SK-MEL-5 (cell line): ENCODE data around the gene AP2A2. TPM values are rescaled to one million over a fixed set of nuclear protein-coding genes. Genes with fewer than 3 reads are reported as not detected.

Experiments used
- DNase-seq: peaks from one replicate; pipeline ENCODE4 v3.0.0-alpha.2; 2016; ENCODE audit warnings: low read depth, low spot score
- in situ Hi-C: cut with HindIII; loops from 2 replicates; pipeline ENCODE4 v1.10.0; 2016; ENCODE audit warnings: low sequenced_read_pairs, high pct_unique_total_duplicates, low pct_unique_long_range_greater_than_20kb
- small RNA-seq, 2 experiments: library from RNA; depleted of rRNA; stranded (forward); fragments of <200 nt; gene quantifications; one replicate each; pipeline ENCODE3, GENCODE V24; 2014
- total RNA-seq: library from RNA; depleted of rRNA; stranded (reverse); fragments of >200 nt; shearing (Covaris generic); gene quantifications from 2 replicates; pipeline ENCODE4 v1.2.3, GENCODE V29; 2014; rRNA removed

AP2A2 gene
- total RNA-seq, 1 experiment from 2014 or later, result 14.6 TPM

DNA sequence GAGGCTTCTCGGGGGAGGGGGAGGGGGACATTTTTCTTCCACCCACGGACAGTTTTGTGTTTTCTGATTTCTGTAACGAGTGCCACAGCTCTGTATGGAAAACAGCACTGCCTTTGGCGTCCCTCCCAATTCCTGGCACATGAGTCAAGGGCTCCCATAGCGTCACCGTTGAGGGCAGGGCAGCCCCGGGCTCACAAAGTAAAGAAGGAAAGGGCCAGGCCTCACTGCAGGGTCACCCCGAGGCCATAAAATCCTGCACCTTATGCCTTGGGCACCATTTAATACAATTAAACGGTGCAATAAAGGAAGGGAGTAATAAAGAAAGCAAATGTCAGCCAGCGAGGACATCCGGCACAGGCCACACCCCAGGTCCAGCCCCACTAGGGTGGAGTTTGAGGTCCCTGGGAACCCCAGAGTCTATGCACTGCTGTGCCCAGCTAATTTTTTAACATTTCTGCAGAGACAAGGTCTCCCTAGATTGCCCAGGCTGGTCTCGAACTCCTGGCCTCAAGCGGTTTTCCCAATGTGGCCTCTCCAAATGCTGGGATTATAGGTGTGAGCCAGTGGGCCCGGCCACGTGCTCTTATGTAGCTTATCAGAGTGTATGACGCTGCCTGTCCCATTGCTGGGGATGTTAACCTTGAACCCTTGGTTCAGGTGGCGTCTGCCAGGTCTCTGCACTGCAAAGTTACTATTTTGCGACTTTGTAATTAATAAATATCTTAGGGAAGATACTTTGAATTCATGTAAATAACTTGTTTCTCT, 135.4 kb downstream of the AP2A2 start:
- in situ Hi-C loops, result no loop called here
- DNase-seq, result no peak

Small RNA genes lying within 50 kb of the gene (small RNA-seq; reads per million reads assigned to genes)
- 0 reads per million in 2 experiments for gene RNU6-1025P

Other genes starting within 250 kb of the AP2A2 start
- gene DEAF1, start 230.6 kb upstream of the AP2A2 start, total RNA-seq, result 26.1 and 33.8 TPM in 2 replicates
- gene TMEM80, start 230.1 kb upstream of the AP2A2 start, total RNA-seq, result 6.5 and 10.8 TPM in 2 replicates
- 0.61 and 3.0 TPM in 2 replicates for gene EPS8L2, start 219.6 kb upstream of the AP2A2 start, total RNA-seq
- 206 and 219 TPM in 2 replicates for gene TALDO1, start 178.4 kb upstream of the AP2A2 start, total RNA-seq
- gene GATD1, start 148.4 kb upstream of the AP2A2 start, total RNA-seq, result 22.8 and 23.0 TPM in 2 replicates
- 0.53 TPM in 1 of 2 replicates, not detected in the other for gene CEND1, start 135.8 kb upstream of the AP2A2 start, total RNA-seq
- gene SLC25A22, start 127.6 kb upstream of the AP2A2 start, total RNA-seq, result 16.2 and 16.3 TPM in 2 replicates
- 4.2 and 6.1 TPM in 2 replicates for gene PIDD1, start 120.6 kb upstream of the AP2A2 start, total RNA-seq
- 1,043 and 1,055 TPM in 2 replicates for gene RPLP2, start 115.9 kb upstream of the AP2A2 start, total RNA-seq
- gene PNPLA2, start 107.0 kb upstream of the AP2A2 start, total RNA-seq, result 6.3 and 7.9 TPM in 2 replicates
- not detected in 2 replicates for gene CRACR2B, start 98.0 kb upstream of the AP2A2 start, total RNA-seq
- gene CD151, start 92.9 kb upstream of the AP2A2 start, total RNA-seq, result 228 and 233 TPM in 2 replicates
- 397 and 411 TPM in 2 replicates for gene POLR2L, start 83.3 kb upstream of the AP2A2 start, total RNA-seq
- gene TSPAN4, start 83.0 kb upstream of the AP2A2 start, total RNA-seq, result 150 and 167 TPM in 2 replicates
- gene CHID1, start 15.1 kb upstream of the AP2A2 start, total RNA-seq, result 21.8 and 31.0 TPM in 2 replicates
- gene MUC6, start 110.8 kb downstream of the AP2A2 start, total RNA-seq, result not detected in 2 replicates
- gene MUC2, start 149.0 kb downstream of the AP2A2 start, total RNA-seq, result not detected in 2 replicates
- gene MUC5AC, start 232.1 kb downstream of the AP2A2 start, total RNA-seq, result not detected in 2 replicates